ENCODE measurements around the gene KCNG4.

DNA sequence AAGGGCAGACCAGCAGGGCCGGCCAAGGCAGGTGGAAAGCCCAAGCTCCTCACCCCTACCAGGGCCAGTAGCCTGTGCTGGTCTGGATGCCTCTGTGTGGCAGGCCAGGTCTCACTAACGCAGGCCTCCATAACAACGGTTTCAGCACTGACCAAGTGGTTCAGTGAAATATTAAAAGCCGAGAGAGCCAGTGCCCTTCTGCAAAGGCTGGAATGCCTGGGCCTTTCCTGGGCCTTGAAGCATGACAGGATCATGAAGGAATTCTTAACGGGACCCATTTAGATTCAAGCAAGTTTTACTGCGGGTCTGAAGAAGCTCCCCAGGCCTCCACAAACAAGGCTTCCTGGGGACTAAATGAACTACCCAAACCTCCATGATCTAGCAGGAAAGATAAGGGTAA is 32.6 kb downstream of the KCNG4 start:
- TF ChIP-seq EZH2 (IDR thresholded peaks at IDR 0.05) (no peak), POLR2AphosphoS5 (IDR thresholded peaks at IDR 0.05; ENCODE audit: borderline replicate concordance, low read depth, low read length) (no peak)
